GM12874 (cell line): Measurements from ENCODE around the gene PPP4R3B.

ENCODE experiments used
- TF ChIP-seq, protein P1 (sequence below): IDR thresholded peaks from 2 replicates; pipeline ENCODE4 v1.5.1; 2011; ENCODE audit warnings: low read depth, mild to moderate bottlenecking, control low read depth, low read length, moderate library complexity; ENCODE audit not compliant: insufficient read depth

Gene PPP4R3B

GRCh38 chr2:55524884-55525437 lies 92.5 kb downstream of the PPP4R3B start:
- TF ChIP-seq, protein P1, sequence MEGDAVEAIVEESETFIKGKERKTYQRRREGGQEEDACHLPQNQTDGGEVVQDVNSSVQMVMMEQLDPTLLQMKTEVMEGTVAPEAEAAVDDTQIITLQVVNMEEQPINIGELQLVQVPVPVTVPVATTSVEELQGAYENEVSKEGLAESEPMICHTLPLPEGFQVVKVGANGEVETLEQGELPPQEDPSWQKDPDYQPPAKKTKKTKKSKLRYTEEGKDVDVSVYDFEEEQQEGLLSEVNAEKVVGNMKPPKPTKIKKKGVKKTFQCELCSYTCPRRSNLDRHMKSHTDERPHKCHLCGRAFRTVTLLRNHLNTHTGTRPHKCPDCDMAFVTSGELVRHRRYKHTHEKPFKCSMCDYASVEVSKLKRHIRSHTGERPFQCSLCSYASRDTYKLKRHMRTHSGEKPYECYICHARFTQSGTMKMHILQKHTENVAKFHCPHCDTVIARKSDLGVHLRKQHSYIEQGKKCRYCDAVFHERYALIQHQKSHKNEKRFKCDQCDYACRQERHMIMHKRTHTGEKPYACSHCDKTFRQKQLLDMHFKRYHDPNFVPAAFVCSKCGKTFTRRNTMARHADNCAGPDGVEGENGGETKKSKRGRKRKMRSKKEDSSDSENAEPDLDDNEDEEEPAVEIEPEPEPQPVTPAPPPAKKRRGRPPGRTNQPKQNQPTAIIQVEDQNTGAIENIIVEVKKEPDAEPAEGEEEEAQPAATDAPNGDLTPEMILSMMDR = no peak

DNA sequence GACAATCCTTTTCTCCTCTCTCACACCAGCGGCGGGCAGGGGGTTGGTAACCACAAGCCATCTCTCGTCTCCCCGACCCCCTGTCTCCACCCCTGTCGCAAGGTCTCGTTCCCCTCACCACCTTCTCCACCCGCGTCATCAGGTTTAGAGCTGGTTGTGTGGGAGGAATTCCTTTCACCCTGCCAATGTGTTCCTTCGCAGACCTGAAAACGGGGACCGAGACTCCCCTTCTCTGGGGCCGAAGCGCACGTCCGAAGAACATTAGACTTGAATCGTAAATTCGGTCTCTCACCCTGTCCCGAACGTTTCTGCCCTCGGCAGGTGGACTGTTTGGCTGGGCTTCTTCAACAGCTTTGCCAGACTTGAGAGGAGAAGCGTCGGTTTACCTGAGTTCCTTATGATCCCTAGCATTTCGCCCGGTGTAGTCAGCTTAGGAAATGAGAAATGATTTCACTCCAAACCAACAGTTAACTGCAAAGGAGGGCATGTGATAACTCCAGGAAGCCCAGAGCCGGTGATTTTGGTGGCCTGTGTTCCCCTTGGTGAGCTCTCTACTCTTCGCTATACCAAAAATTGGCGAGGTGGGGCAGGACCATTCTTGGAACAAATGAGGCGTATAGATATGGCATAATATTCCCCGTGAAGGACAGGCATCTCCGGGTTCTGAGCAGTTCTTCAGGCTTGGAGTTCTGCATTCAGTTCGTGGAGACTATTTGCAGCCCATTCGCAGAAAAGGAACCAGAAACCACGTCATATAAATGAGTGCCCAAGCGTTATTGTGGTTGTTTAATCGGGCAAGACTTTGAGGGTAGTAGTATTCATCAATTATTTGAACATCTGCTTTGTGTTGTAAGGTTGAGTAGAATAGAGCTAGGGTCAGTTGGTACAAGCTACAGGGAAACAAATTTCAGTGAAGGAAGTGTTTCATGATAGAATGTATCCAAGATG lies 97.2 kb downstream of the PPP4R3B start:
- TF ChIP-seq, protein P1 = no peak

GRCh38 chr2:55518841-55519165 lies 98.6 kb downstream of the PPP4R3B start:
- TF ChIP-seq, protein P1 = no peak

- TF ChIP-seq, protein P1 = no peak
These were observed 105.8 kb downstream of the PPP4R3B start for GRCh38 chr2:55511508-55512124.

GRCh38 chr2:55502590-55503141 lies 114.8 kb downstream of the PPP4R3B start:
- TF ChIP-seq, protein P1 = no peak

GRCh38 chr2:55500025-55500424 lies 117.4 kb downstream of the PPP4R3B start:
- TF ChIP-seq, protein P1 = no peak

GRCh38 chr2:55498582-55498981 lies 118.8 kb downstream of the PPP4R3B start:
- TF ChIP-seq, protein P1 = no peak
